Measurements from ENCODE around the gene DIP2A.

DNA sequence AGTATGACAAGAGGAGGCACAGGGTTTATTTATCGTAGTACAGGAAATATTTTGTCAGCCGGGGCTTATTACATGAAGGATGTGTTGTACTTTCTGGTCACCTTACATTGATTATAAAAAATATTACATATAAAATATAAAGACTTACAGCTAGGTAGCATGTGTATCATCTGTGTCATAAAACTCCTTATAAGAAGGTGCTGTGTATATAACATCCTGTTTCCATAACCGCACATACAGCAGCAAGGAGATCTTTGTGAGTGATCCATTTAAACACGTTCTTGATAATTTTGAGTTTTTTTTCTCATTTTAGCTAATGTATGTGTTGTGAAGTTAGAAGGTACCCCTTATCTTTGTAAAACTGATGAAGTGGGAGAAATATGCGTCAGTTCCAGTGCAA is 86.1 kb downstream of the DIP2A start:
- TF ChIP-seq POLR2AphosphoS5 (IDR thresholded peaks at IDR 0.05; ENCODE audit: borderline replicate concordance, low read depth, low read length) (no peak), EZH2 (IDR thresholded peaks at IDR 0.05) (no peak)
